ENCODE data around the gene MYL12B.
"Not testable (repeated sequence)": the region's sequence is repeated elsewhere in the genome, so short reads cannot be mapped to it uniquely, and the experiment has no call there.

The MYL12B gene

DNA sequence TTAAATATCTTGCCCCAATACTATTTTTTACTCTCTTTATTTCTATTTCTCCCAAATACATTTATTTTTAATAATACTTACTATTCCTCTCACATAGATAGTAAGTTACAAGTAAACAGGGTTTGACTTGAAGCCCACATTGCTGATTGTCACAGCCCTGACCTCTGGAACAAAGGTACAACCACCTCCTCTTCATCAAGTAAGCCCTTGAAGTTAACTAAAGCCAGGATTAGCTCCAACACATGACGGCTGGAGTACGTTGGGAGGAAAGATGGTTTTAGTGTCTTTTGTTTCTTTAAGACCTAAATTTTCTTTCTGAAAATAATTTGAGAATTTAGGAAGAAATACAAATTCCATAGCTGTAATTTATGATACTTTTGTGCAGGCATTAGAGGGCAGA, 43.1 kb upstream of the MYL12B start:
- no peak overlapping the region for H3K4me3 ChIP-seq (ENCODE audit: low read length)
- TF ChIP-seq, protein P1, sequence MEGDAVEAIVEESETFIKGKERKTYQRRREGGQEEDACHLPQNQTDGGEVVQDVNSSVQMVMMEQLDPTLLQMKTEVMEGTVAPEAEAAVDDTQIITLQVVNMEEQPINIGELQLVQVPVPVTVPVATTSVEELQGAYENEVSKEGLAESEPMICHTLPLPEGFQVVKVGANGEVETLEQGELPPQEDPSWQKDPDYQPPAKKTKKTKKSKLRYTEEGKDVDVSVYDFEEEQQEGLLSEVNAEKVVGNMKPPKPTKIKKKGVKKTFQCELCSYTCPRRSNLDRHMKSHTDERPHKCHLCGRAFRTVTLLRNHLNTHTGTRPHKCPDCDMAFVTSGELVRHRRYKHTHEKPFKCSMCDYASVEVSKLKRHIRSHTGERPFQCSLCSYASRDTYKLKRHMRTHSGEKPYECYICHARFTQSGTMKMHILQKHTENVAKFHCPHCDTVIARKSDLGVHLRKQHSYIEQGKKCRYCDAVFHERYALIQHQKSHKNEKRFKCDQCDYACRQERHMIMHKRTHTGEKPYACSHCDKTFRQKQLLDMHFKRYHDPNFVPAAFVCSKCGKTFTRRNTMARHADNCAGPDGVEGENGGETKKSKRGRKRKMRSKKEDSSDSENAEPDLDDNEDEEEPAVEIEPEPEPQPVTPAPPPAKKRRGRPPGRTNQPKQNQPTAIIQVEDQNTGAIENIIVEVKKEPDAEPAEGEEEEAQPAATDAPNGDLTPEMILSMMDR (conservative IDR thresholded peaks at IDR 0.05; ENCODE audit: low read length) = no peak
- DNase-seq (ENCODE audit: low read depth) = no peak

DNA sequence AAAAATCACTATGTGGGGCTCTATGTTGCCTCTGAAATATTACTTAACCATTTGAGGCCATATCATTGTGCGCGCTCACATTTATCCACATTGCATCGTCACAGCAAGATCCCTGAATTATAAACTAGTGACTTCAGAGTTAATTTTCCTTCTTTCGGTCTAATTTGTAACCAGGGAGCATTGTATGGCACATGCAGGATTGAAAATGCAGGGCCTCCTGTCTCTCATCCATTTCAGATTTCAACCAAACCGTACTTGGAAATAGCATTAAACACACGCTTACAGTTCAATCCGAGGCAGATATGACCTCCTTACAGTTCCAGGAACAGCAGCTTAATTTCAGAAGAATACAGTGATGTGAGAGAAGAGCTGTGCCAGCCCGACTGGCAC, 42.7 kb upstream of the MYL12B start:
- H3K4me3 ChIP-seq (ENCODE audit: low read length) = no peak overlapping the region
- no peak for DNase-seq (ENCODE audit: low read depth)
- TF ChIP-seq, protein P1 (conservative IDR thresholded peaks at IDR 0.05; ENCODE audit: low read length) = no peak

DNA sequence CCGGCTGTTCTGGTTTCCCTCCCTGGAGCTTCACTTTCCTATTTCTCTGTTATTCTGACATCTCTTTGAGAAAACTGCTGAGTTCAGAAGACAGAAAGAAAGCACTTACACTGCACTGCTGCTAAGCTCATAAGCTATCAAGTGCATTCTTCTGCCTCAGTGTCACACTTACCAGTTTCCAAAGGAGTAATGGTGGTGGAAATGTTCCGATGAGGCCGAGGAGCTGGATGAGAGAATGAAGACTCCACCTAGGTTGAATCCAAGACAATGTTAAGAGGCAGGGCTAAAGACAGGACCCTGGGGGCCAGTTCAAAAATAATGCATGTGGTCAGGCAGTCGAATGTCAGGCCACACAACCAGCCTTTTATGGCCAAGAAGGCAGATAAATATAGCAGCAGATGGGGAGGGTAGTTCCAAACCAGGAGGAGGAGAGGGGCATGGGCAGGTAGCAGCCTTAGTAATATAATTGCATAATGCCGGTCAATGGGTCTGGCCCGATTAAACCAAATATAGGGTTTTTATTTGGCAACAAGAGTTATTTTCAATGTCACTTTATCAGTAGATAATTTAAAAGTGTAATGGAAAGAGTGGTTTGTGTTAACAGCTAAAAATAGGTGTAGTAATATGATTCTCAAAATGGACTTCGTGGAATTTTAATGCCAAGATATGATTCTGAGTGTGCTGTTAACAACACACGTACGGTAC, 42.1 kb upstream of the MYL12B start, which contains the start of gene MYOM1:
Gene MYOM1 (minus strand): TSS at position 338 of the 705 bp plus-strand sequence. CDS start 4,745 bp downstream, outside the sequence.
- no peak for DNase-seq (ENCODE audit: low read depth)
- TF ChIP-seq, protein P1 (conservative IDR thresholded peaks at IDR 0.05; ENCODE audit: low read length) = no peak
- H3K4me3 ChIP-seq (ENCODE audit: low read length) = no peak within 1 kb of the TSS

DNA sequence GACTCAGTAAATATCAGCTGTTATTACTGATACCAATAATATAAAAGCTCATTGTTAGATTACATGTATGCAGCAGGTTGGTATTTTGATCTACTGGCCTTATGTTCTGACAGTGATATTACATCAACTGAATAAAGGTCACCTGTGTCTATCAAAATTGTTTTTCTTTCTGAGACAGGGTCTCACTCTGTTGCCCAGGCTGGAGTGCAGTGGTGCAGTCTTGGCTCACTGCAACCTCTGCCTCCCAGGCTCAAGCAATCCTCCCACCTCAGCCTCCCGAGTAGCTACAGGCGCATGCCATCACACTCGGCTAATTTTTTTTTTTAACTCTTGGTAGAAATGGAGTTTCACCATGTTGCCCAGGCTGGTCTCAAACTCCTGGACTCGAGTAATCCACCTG, 41.1 kb upstream of the MYL12B start:
- DNase-seq (ENCODE audit: low read depth); H3K4me3 ChIP-seq (ENCODE audit: low read length): not testable (repeated sequence)

DNA sequence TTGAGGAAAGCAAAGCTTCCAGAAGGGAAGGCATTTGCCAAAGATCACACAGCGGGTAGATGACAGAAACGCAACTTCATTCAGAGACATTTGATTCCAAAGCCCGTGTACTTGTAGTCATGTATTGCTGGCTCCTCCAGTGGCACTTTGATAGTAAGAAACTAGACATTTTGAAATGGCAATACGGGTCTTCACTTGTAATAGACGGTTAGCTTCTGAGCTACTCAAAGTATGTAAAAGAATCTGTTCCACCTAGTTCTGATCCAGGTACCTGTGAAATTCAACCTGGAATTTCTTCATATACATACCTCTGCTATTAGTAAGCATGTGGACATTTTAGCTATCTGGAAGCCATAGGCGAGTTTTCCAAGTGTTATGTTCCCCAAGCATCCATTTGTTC, 40.4 kb upstream of the MYL12B start:
- TF ChIP-seq, protein P1 (conservative IDR thresholded peaks at IDR 0.05; ENCODE audit: low read length) = no peak
- H3K4me3 ChIP-seq (ENCODE audit: low read length) = no peak overlapping the region
- DNase-seq (ENCODE audit: low read depth) = no peak

DNA sequence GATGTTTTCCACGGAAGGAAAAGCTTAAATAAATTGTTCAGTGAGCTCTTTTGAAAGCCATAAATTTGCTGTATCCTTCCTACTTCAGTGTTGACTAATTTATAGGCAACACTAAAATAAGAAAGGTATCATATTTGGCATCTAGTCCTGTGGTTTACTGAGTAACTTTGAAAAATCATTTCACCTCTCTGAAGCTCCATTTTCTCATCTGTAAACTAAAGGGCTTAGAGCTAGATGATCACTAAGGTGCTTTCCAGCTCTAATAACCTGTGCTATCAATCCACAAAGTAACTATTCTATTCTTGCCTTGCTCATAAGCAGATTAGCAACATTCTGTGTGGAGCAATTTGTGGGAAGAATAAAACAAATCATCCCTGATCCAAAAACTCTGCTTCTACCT, 38.6 kb upstream of the MYL12B start:
- DNase-seq (ENCODE audit: low read depth) = no peak

DNA sequence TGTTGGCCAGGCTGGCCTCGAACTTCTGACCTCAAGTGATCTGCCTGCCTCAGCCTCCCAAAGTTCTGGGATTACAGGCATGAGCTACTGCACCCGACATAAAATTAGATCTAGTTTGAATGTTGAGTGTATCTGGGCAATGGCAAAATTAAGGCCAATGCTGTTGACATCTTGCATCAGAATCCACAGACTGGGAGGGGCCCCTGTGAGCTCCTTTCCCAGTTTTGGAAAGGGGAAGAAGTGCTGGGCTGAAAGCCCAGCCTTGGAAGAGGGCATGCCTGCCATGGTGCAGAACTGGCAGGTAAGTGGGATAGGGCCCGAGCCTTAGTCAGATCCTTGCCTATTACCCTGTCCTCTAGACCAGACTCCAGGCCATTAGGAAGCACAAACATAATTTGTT, 37.7 kb upstream of the MYL12B start:
- TF ChIP-seq, protein P1 (conservative IDR thresholded peaks at IDR 0.05; ENCODE audit: low read length) = no peak
- DNase-seq (ENCODE audit: low read depth) = no peak
- H3K4me3 ChIP-seq (ENCODE audit: low read length) = no peak overlapping the region

More for the DNA sequence above, 38.6 kb upstream of the MYL12B start:
- TF ChIP-seq, protein P1 (conservative IDR thresholded peaks at IDR 0.05; ENCODE audit: low read length) = no peak
- H3K4me3 ChIP-seq (ENCODE audit: low read length) = no peak overlapping the region
